ENCODE results near the gene ATE1.

DNA sequence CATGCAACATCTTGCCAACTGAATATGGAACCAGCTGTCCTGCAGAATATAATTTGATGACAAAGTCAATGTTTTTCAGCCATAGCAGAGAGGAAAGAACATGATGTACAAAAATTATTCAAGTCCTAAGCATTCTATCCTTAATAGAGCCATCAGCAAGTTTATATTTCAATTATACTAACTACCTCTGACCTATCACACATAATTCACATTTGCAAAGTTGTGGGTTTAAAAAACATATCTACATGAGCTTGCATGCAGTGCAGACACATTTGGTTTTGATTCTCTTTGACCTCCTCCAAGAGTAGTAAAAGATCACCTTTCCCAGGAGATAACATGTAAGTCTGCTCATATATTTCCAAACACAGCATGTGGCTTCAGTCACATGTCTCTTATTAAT lies 203.5 kb downstream of the ATE1 start:
- no peak for TF ChIP-seq CTCF (IDR thresholded peaks at IDR 0.05)
- no peak for TF ChIP-seq POLR2A (IDR thresholded peaks at IDR 0.05)

Measured in Peyer's patch (tissue), 4 donors.